PC-3 (cell line): ENCODE results near the gene GCH1. TPM values are rescaled to one million over a fixed set of nuclear protein-coding genes. Genes with fewer than 3 reads are reported as not detected.

Source experiments
- ATAC-seq: fragments of 200-7000 bp; cut with Tn5 transposase; 2 replicates; pipeline ENCODE4 v1.9.1; 2020; ENCODE audit warnings: mild to moderate bottlenecking, moderate library complexity
- BruUV-seq: library from RNA; stranded (reverse); fragments of 400-500 nt; replicated peaks from 2 replicates; lab custom pipeline; 2021; lab: Mats Ljungman, UMichigan
- CTCF ChIA-PET: fragments of 300-600 bp; sonication (Branson Sonifier 250); formaldehyde crosslinking; loops from one replicate; lab custom pipeline; 2022; ENCODE audit warnings: antibody characterized with exemption; lab: Charles Lee
- POLR2A ChIA-PET: fragments of 300-600 bp; sonication (Branson Sonifier 250); formaldehyde crosslinking; loops from one replicate; lab custom pipeline; 2022; ENCODE audit warnings: antibody characterized with exemption; ENCODE audit not compliant: unreplicated experiment; lab: Charles Lee
- DNase-seq: peaks from one replicate; pipeline ENCODE4 v3.0.0-alpha.2; 2015
- H2AFZ ChIP-seq: fragments of 300-600 bp; sonication (generic); 2 replicates; pipeline ENCODE4 v1.6.0; 2016; ENCODE audit warnings: antibody characterized with exemption, low read length
- H3F3A ChIP-seq: fragments of 300-600 bp; sonication (generic); one replicate; pipeline ENCODE4 v1.6.0; 2017; ENCODE audit warnings: antibody characterized with exemption, low read length, control low read depth, mild to moderate bottlenecking; ENCODE audit not compliant: unreplicated experiment
- H3K27ac ChIP-seq: fragments of 300-600 bp; sonication (generic); 2 replicates; pipeline ENCODE4 v1.5.1; 2016; ENCODE audit warnings: mild to moderate bottlenecking, low read length
- H3K27me3 ChIP-seq: fragments of 300-600 bp; sonication (generic); 2 replicates; pipeline ENCODE4 v1.6.1; 2016; ENCODE audit warnings: low read length, mixed read lengths
- H3K36me3 ChIP-seq: fragments of 300-600 bp; sonication (generic); 2 replicates; pipeline ENCODE4 v1.6.1; 2016; ENCODE audit warnings: low read depth, mixed run types, low read length, mixed read lengths
- H3K4me1 ChIP-seq: fragments of 300-600 bp; sonication (generic); 2 replicates; pipeline ENCODE4 v1.5.1; 2016; ENCODE audit warnings: low read length; ENCODE audit not compliant: insufficient read depth
- H3K4me2 ChIP-seq: fragments of 300-600 bp; sonication (generic); 2 replicates; pipeline ENCODE4 v1.6.0; 2016; ENCODE audit warnings: low read length
- H3K4me3 ChIP-seq: fragments of 300-600 bp; sonication (generic); 2 replicates; pipeline ENCODE4 v1.5.1; 2016; ENCODE audit warnings: mild to moderate bottlenecking, low read length, mixed read lengths
- H3K79me2 ChIP-seq: fragments of 300-600 bp; sonication (generic); 2 replicates; pipeline ENCODE4 v1.6.1; 2017; ENCODE audit warnings: low read length, mixed read lengths
- H3K9ac ChIP-seq: fragments of 300-600 bp; sonication (generic); 2 replicates; pipeline ENCODE4 v1.6.0; 2016; ENCODE audit warnings: mild to moderate bottlenecking, low read length
- H3K9me2 ChIP-seq: fragments of 300-600 bp; sonication (generic); replicated peaks from 2 replicates; pipeline ENCODE4 v1.6.1; 2016; ENCODE audit warnings: mixed run types, low read length, mixed read lengths
- H3K9me3 ChIP-seq: fragments of 300-600 bp; sonication (generic); 2 replicates; pipeline ENCODE4 v1.6.1; 2016; ENCODE audit warnings: low read length, mixed read lengths
- H4K20me1 ChIP-seq: fragments of 300-600 bp; sonication (generic); 2 replicates; pipeline ENCODE4 v1.6.1; 2016; ENCODE audit warnings: low read length, mixed read lengths
- EZH2 ChIP-seq: fragments of 300-600 bp; sonication (generic); IDR thresholded peaks from one replicate; pipeline ENCODE4 v1.6.1; 2017; ENCODE audit warnings: antibody characterized with exemption, mild to moderate bottlenecking, low read length; ENCODE audit not compliant: unreplicated experiment
- EZH2phosphoT487 ChIP-seq: fragments of 300-600 bp; sonication (generic); IDR thresholded peaks from 2 replicates; pipeline ENCODE4 v1.6.1; 2018; ENCODE audit warnings: mild to moderate bottlenecking, antibody characterized with exemption, low read length, borderline replicate concordance
- intact Hi-C: fragments of 100-400 bp; cut with micrococcal nuclease; formaldehyde crosslinking; loops from 2 replicates; pipeline ENCODE4 v1.9.0; 2023
- total RNA-seq: library from RNA; depleted of rRNA; stranded (reverse); fragments of >200 nt; gene quantifications from 2 replicates; pipeline ENCODE4 v1.2.3, GENCODE V29; 2014
- TF ChIP-seq, protein P1 (sequence below): fragments of 300-600 bp; sonication (generic); conservative IDR thresholded peaks from 2 replicates; pipeline ENCODE4 v1.5.1; 2017; ENCODE audit warnings: antibody characterized with exemption, low read depth, mild to moderate bottlenecking, low read length

GCH1 gene
- total RNA-seq, 1 experiment from 2014 or later, result 26.6 TPM

DNA sequence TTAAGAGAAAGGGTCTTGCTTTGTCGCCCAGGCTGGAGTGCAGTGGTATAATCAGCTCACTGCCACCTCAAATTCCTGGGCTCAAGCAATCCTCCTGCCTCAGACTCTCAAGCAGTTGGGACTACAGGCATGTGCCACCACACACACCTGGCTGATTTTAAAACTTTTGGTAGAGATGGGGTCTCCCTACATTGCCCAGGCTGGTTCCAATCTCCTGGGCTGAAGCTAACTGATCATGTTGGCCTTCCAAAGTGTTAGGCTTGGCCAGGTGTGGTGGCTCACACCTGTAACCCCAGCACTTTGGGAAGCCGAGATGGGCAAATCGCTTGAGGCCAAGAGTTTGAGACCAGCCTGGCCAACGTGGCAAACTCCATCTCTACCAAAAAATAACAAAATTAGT is 43.9 kb upstream of the GCH1 start:
- Histone ChIP-seq H3K27me3 (no peaks in the 10 kb centered on the region), H3K4me1 (no peaks in the 10 kb centered on the region), H3K9ac (no peak overlapping the region), H3K27ac (no peak overlapping the region), H3K4me3 (no peak overlapping the region), H3K9me2 (no peaks in the 10 kb centered on the region), H3K4me2 (no peak overlapping the region), H2AFZ (no peak overlapping the region), H3K9me3 (no peaks in the 10 kb centered on the region), H3K36me3 (peaks cover 27% of the 10 kb centered on the region), H3F3A (no peaks in the 10 kb centered on the region), H4K20me1 (no peaks in the 10 kb centered on the region), H3K79me2 (no peaks in the 10 kb centered on the region)
- intact Hi-C loops, result no loop called here
- no peak for TF ChIP-seq EZH2phosphoT487
- TF ChIP-seq, protein P1, sequence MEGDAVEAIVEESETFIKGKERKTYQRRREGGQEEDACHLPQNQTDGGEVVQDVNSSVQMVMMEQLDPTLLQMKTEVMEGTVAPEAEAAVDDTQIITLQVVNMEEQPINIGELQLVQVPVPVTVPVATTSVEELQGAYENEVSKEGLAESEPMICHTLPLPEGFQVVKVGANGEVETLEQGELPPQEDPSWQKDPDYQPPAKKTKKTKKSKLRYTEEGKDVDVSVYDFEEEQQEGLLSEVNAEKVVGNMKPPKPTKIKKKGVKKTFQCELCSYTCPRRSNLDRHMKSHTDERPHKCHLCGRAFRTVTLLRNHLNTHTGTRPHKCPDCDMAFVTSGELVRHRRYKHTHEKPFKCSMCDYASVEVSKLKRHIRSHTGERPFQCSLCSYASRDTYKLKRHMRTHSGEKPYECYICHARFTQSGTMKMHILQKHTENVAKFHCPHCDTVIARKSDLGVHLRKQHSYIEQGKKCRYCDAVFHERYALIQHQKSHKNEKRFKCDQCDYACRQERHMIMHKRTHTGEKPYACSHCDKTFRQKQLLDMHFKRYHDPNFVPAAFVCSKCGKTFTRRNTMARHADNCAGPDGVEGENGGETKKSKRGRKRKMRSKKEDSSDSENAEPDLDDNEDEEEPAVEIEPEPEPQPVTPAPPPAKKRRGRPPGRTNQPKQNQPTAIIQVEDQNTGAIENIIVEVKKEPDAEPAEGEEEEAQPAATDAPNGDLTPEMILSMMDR, result no peak
- no TSS peak for BruUV-seq
- no peak for DNase-seq
- POLR2A ChIA-PET, result no interaction called here
- ATAC-seq, result no peak
- CTCF ChIA-PET, result no interaction called here

GRCh38 chr14:54944737-54945391 is 42.2 kb upstream of the GCH1 start:
- POLR2A ChIA-PET, result no interaction called here
- BruUV-seq, result no TSS peak
- Histone ChIP-seq H3K4me2 (no peak overlapping the region), H3K79me2 (no peaks in the 10 kb centered on the region), H3K4me1 (no peaks in the 10 kb centered on the region), H3K4me3 (no peak overlapping the region), H4K20me1 (no peaks in the 10 kb centered on the region), H3K27me3 (no peaks in the 10 kb centered on the region), H3K9me3 (no peaks in the 10 kb centered on the region), H3F3A (no peaks in the 10 kb centered on the region), H3K9ac (no peak overlapping the region), H3K27ac (no peak overlapping the region), H2AFZ (no peak overlapping the region), H3K9me2 (no peaks in the 10 kb centered on the region), H3K36me3 (peaks cover 41% of the 10 kb centered on the region)
- CTCF ChIA-PET, result no interaction called here
- intact Hi-C loops, result no loop called here
- no peak for ATAC-seq
- no peak for DNase-seq
- TF ChIP-seq EZH2phosphoT487, result no peak
- TF ChIP-seq, protein P1, result no peak
- TF ChIP-seq EZH2, result no peak

GRCh38 chr14:54942913-54943312 is 40.3 kb upstream of the GCH1 start:
- Histone ChIP-seq H3K4me2 (no peak overlapping the region), H3K9me2 (no peaks in the 10 kb centered on the region), H3K4me1 (no peaks in the 10 kb centered on the region), H4K20me1 (no peaks in the 10 kb centered on the region), H3K36me3 (peaks cover 36% of the 10 kb centered on the region), H3K27me3 (no peaks in the 10 kb centered on the region), H3K9me3 (no peaks in the 10 kb centered on the region), H3K4me3 (no peak overlapping the region), H3K27ac (no peak overlapping the region), H2AFZ (no peak overlapping the region), H3K79me2 (no peaks in the 10 kb centered on the region), H3F3A (peaks cover 4% of the 10 kb centered on the region), H3K9ac (no peak overlapping the region)
- DNase-seq (no peak), ATAC-seq (no peak)
- no TSS peak for BruUV-seq
- no peak for TF ChIP-seq EZH2phosphoT487
- POLR2A ChIA-PET, result no interaction called here
- intact Hi-C loops, result no loop called here
- CTCF ChIA-PET, result no interaction called here
